Measurements from ENCODE around the gene GEMIN7.

The GEMIN7 gene

GRCh38 chr19:45110851-45111266 is 31.8 kb downstream of the GEMIN7 start:
- no peak overlapping the region for H3K4me3 ChIP-seq (ENCODE audit: low read depth, low read length)
- no peak for TF ChIP-seq CTCF (IDR thresholded peaks at IDR 0.05; ENCODE audit: low read depth, low read length)

- no peak overlapping the region for H3K4me3 ChIP-seq (ENCODE audit: low read depth, low read length)
- no peak for TF ChIP-seq CTCF (IDR thresholded peaks at IDR 0.05; ENCODE audit: low read depth, low read length)
These were observed 33.2 kb downstream of the GEMIN7 start for GRCh38 chr19:45112111-45112827.

- H3K4me3 ChIP-seq (ENCODE audit: low read depth, low read length): no peak overlapping the region
- TF ChIP-seq CTCF (IDR thresholded peaks at IDR 0.05; ENCODE audit: low read depth, low read length): no peak
These were observed 34.6 kb downstream of the GEMIN7 start for GRCh38 chr19:45113628-45114027.

- no peak overlapping the region for H3K4me3 ChIP-seq (ENCODE audit: low read depth, low read length)
- TF ChIP-seq CTCF (IDR thresholded peaks at IDR 0.05; ENCODE audit: low read depth, low read length): no peak
These were observed 35.1 kb downstream of the GEMIN7 start for GRCh38 chr19:45114116-45114515.

- TF ChIP-seq CTCF (IDR thresholded peaks at IDR 0.05; ENCODE audit: low read depth, low read length): no peak
- H3K4me3 ChIP-seq (ENCODE audit: low read depth, low read length): no peak overlapping the region
These were observed 37.0 kb downstream of the GEMIN7 start for GRCh38 chr19:45115809-45116615.

- no peak overlapping the region for H3K4me3 ChIP-seq (ENCODE audit: low read depth, low read length)
- no peak for TF ChIP-seq CTCF (IDR thresholded peaks at IDR 0.05; ENCODE audit: low read depth, low read length)
These were observed 38.1 kb downstream of the GEMIN7 start for GRCh38 chr19:45117167-45117594.

- H3K4me3 ChIP-seq (ENCODE audit: low read depth, low read length): no peak overlapping the region
- no peak for TF ChIP-seq CTCF (IDR thresholded peaks at IDR 0.05; ENCODE audit: low read depth, low read length)
These were observed 38.6 kb downstream of the GEMIN7 start for GRCh38 chr19:45117671-45118070.

Data from WI38 (cell line).